HG03575 (cell line): ENCODE measurements around the gene UHMK1.
A peak's percentile ranks its signal among the peaks of the same experiment; 100 is the strongest.
"Not testable (repeated sequence)": the region's sequence is repeated elsewhere in the genome, so short reads cannot be mapped to it uniquely, and the experiment has no call there.

Source experiments
- ATAC-seq: cut with Tn5 transposase; IDR thresholded peaks from one replicate; pipeline ENCODE4 v1.9.1; 2021; ENCODE audit not compliant: unreplicated experiment, insufficient number of reproducible peaks, low FRiP score; ENCODE audit errors: extremely low read depth

Gene UHMK1

DNA sequence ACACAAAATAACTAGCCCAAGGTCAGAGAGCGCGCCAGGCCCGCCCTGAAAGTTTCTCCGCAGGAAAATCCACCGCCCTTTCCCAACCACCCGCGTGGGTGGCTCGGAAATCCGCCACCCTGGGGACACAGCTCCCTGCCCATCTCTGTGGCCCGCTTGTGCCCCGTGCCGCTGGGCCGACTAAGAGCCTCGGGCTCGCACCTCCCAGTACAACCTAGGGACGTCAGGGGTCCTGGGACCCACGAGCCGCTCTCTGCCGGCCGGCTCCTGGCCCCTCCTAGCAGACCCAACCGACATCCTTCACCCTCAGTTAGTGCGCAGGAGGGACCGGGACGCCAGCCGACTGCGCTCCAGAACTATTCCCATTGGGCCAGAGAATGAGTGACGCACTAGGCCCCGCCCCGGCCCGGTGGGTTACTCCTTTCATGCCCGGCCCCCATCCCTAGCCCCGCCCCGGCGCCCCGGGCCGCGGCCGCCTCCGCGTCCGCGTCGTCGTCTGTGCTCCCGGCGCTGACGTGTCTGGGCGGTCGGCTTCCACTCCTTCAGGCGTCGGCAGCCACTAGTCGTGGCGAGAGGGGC, 63.5 kb downstream of the UHMK1 start:
- ATAC-seq = peak; percentile 76

DNA sequence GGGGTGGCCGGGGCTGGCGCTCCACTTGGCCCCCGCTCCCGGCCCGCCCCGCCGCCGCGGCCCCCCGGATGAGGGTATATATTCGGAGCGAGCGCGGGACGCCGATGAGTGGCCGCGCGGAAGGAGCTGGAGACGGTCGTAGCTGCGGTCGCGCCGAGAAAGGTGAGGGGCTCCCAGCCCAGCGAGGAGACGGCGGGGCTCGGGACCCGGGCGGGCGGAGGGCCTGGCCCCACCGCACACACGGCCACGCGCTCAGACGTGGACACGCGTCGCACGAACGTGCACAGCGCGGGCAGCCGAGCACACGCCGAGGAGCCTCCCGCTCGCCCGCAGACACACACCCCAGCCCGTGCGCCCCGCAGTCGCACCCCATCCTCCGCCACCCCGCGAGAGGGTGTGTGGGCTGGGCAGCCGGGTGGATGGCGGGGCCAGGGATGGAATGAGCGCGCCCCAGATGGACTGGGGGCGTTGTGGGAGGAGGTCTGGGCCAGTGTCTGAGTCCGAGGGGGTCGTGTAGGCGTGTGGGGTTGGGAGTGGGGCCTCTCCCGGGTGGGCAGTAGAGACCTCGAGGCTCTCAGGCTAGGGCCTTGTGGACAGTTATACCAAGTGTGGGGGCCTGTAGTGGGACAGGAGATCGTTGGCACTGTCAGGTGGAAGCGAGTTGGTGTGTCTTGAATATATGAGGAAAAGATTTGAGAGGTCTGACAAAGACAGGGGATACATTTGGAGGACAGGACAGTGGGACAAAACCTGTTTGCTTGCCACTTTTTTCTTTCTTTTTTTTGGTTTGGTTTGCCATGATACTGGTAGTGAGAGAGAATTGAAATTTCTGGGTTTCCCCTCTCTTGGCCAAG, 64.2 kb downstream of the UHMK1 start, which contains the start of gene UAP1:
UAP1 (plus strand) TSS at position 107 of the 854 bp plus-strand sequence. CDS start 4,347 bp downstream, outside the sequence.
- ATAC-seq = peak; percentile 0

DNA sequence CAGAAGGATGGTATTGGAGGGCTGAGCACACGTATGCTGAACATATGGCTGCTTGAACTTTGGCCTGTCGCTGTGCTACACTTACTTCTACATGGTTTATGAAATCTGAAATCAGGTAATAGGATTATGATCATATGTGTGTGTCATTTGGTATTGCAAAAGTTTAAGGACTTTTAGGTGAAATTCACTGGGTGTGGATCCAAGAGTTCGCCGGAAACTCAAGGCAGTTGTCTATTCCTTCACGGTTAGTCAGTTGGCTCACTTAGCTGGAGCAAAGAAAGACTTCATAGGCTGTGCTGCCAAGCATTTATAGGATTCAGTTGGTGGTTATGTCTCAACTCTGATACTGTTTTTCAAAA, 64.8 kb downstream of the UHMK1 start:
- ATAC-seq = no peak

DNA sequence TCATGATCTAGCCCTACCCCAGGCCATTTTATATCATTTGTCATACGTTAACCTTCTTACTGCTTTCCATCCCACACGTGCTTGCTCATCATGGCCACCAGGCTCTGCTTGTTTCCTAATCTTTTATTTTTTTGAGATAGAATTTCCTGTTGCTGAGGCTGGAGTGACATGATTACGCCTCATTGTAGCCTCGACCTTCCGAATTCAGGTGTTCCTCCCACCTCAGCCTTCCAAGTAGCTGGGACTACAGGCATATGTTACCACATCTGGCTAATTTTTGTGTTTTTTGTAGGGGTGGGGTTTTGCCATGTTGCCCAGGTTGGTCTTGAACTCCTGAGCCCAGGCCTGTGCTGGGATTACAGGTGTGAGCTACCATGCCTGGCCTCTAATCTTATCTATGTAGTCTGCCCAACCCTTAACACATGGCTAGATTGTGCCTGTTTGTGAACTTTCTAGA, 67.2 kb downstream of the UHMK1 start:
- ATAC-seq = no peak

DNA sequence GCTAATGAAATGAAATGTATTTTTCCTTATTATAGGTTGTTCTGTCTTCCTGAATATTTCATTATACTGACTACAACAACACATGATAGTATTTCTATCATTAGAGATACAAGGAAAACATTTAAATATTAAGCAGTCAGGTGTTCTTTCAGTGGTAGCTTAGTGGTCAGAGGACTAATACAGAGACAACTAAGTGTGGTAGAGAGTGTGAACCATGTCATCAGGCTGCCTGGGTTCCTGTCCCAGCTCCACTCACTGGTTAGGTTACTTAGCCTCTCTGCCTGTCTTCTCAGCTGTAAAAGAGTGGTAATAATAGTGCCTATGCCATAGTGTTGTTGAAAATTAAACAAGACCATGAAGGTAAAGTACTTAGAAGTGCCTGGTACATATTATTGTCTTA, 67.8 kb downstream of the UHMK1 start:
- no peak for ATAC-seq

DNA sequence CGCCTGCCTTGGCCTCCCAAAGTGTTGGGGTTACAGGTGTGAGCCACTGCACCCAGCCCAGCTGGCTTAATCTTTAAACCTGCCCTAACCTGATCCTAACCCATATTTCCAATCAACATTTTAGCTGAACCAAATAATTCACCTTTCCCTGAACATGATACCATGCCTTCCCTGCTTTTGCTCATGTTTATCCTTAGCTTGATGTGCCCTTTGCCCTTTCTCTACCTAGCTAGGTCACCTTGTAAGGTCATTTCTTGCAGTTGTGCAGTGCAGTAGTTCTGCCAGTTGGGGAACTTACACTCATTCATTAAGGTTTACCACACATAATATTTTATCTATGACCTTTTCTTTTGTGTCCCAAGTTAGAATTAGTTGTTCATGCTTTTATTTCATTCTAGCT, 69.3 kb downstream of the UHMK1 start:
- ATAC-seq = no peak

DNA sequence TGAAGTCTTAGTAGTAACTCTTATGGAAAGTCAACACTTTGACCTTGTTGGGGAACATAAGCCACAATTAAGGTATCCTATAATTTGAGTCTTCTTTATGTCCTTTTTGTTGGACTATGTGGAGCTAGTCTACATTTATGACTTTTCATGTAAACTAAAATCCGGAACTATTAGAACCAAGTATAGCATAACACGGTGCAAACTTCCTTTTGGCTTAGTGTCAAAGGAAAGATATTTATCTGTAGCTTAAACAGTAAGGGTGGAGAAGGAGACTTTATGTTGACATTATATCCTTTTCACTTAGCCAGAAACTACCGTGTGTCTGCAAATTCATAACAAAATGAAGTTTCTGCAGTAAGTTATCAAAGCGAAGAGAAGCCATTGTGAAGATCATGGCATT, 71.2 kb downstream of the UHMK1 start:
- ATAC-seq = no peak

DNA sequence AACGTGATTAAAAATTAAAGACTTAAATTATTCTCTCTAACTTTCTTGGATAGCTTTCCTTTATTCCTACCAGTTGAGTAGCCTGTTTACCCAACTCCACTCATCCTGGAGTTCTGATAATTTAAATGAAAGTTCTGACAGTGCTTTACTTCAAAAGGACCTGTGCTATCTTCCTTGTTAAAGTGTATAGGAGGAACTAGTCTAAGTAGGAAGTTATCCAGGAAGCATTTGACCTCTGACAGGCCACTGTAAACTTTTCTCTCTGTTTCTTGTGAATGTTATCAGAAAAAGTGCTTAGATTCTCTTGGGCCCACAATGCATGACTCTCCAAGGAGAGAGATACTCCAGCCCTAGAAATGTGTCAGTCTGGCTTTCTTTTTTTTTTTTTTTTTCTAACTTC, 73.1 kb downstream of the UHMK1 start:
- ATAC-seq = no peak

DNA sequence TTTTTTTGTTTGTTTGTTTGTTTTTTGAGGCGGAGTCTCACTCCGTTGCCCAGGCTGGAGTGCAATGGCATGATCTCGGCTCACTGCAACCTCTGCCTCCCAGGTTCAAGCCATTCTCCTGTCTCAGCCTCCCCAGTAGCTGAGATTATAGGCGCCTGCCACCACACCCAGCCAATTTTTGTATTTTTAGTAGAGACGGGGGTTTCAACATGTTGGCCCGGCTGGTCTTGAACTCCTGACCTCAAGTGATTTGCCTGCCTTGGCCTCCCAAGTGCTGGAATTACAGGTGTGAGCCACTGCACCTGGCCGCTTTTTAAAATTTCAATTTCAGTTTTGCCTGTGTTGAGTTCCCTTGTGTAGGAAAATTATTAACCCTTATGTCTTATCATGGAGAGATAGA, 73.5 kb downstream of the UHMK1 start:
- ATAC-seq = not testable (repeated sequence)

DNA sequence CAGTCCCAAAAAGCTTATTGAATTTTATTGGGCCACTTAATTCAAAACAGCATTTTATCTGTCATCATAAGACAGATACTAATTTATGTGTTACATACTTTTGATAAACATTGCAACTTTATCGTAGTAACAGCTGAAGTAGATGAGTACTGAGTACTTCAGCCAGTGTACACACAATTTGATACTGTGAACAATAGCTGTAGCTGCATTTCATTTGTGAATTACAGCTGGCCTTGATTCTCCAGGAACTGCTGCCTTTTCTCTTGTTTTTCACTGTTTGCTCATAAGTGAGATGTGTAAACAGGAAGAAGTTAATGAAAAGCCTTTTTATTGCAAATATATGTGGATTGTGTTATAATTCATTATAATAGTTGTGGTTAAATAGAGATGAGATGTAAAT, 74.1 kb downstream of the UHMK1 start:
- ATAC-seq = no peak

DNA sequence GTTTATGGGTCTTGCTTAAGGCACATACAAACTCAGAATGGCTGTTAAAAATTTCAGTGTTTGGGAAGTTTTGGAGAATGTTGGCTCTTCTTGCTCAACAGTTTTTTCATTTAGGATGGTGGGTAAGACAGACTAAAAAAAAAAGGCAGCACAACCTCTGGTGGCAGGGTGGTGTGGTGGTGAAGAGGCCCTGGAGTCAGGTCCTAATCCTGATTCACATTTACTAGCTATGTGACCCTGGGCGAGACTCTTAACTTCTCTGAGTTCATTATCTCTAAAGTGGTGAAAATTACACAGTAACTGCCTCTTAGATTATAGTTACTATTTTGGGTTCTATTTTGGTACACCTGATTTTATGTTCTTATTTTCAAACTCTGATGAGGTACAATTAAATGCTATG, 75.5 kb downstream of the UHMK1 start:
- ATAC-seq = no peak

DNA sequence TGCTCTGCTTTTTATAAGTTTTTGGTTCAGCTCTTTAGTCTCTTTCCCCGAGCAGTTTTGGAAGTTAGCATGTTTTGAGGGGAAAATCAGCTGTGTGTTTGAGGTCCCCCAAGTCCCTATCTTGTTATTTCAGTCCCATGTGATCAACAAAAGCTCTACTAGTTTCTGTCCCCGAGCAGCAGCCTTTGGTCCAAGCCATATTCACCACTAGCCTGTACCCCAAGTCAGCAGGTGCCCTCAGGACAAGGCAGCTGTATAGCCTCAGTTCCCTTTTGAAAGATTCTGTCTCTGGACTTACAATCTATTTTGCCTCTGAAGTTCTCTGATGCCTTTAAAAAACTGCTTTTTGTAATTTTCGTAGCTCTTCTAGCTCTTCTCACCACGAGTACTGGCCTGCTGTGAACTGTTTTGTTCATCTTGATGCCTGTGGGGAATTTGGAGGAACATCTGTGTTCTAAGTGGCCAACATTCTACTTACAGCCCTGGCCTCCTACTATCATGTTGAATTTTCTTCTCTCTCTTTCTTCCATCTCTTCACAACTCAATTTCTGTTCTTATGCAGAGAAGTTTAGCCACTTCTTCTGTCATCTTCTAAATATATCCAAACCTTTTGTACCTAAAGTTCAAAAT, 80.6 kb downstream of the UHMK1 start:
- ATAC-seq = no peak

DNA sequence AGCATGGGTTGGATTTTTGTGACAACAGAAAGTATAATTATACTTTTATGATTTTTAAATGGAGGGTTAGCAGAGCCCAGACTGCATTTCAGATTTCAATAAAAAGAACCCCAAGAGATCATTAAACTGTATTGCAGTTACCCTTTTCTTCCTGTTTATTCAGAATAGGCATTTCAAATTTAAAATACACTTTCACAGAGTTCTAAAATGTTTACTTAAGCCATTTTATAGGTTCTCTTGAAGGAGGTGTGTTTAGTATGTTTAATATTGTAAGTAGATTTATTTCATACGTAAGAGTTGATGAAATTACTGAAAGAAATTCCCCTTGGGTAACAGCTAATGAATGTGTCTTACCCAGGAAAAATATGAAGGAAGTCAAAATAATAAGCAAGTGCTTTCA, 81.3 kb downstream of the UHMK1 start:
- no peak for ATAC-seq
